Measurements from ENCODE around the gene MACC1. TPM values are rescaled to one million over a fixed set of nuclear protein-coding genes. Genes with fewer than 3 reads are reported as not detected.

The MACC1 gene
- total RNA-seq, 6 experiments from 2014 or later = not detected

DNA sequence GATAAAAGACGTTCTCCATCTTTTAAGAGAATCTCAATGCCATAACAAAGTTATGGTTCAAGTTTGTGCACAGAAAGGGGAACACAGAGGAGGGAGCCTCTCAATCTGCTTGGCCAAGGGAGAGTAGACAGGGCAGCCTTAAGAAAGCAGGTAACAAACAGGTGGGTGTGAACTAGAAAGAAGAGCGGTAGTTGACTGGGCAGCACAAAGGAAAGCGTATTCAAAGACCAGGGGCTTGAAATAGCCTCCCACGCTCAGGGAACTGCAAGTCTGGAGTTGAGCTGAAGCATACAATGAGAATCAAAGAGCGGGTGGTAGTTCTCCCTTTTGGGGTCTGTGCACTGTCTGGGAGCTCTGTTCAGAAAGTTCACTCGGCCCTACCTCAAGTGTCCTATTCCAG lies 18.9 kb upstream of the MACC1 start:
- TF ChIP-seq, protein P1, sequence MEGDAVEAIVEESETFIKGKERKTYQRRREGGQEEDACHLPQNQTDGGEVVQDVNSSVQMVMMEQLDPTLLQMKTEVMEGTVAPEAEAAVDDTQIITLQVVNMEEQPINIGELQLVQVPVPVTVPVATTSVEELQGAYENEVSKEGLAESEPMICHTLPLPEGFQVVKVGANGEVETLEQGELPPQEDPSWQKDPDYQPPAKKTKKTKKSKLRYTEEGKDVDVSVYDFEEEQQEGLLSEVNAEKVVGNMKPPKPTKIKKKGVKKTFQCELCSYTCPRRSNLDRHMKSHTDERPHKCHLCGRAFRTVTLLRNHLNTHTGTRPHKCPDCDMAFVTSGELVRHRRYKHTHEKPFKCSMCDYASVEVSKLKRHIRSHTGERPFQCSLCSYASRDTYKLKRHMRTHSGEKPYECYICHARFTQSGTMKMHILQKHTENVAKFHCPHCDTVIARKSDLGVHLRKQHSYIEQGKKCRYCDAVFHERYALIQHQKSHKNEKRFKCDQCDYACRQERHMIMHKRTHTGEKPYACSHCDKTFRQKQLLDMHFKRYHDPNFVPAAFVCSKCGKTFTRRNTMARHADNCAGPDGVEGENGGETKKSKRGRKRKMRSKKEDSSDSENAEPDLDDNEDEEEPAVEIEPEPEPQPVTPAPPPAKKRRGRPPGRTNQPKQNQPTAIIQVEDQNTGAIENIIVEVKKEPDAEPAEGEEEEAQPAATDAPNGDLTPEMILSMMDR (IDR thresholded peaks at IDR 0.05) = no peak
- Mint-ChIP-seq H3K27me3 (ENCODE audit: insufficient read depth) (peaks cover 2% of the 10 kb centered on the region), H3K27ac (no peak overlapping the region), H3K9me3 (peaks cover 50% of the 10 kb centered on the region), H3K36me3 (ENCODE audit: low read depth) (no peaks in the 10 kb centered on the region), H3K4me1 (ENCODE audit: low read depth) (no peaks in the 10 kb centered on the region; the same call in 1 of the 2 replicates), H3K4me3 (no peak overlapping the region)
- no peak for DNase-seq

- no peak for DNase-seq
Measured at GRCh38 chr7:20235288-20235687, 18.1 kb upstream of the MACC1 start.

GRCh38 chr7:20233362-20233761 lies 16.2 kb upstream of the MACC1 start:
- peaks cover 2% of the 10 kb centered on the region for H3K27me3 Mint-ChIP-seq (ENCODE audit: insufficient read depth)
- peaks cover 40% of the 10 kb centered on the region for H3K9me3 Mint-ChIP-seq
- DNase-seq = no peak
- no peaks in the 10 kb centered on the region for H3K36me3 Mint-ChIP-seq (ENCODE audit: low read depth)
- H3K27ac Mint-ChIP-seq = no peak overlapping the region
- H3K4me3 Mint-ChIP-seq = no peak overlapping the region
- TF ChIP-seq, protein P1 (IDR thresholded peaks at IDR 0.05) = no peak
- H3K4me1 Mint-ChIP-seq (ENCODE audit: low read depth) = no peaks in the 10 kb centered on the region; the same call in 1 of the 2 replicates

More at GRCh38 chr7:20235288-20235687, 18.1 kb upstream of the MACC1 start:
- Mint-ChIP-seq H3K36me3 (ENCODE audit: low read depth) (no peaks in the 10 kb centered on the region), H3K4me1 (ENCODE audit: low read depth) (no peaks in the 10 kb centered on the region; the same call in 1 of the 2 replicates), H3K4me3 (no peak overlapping the region), H3K27me3 (ENCODE audit: insufficient read depth) (peaks cover 2% of the 10 kb centered on the region), H3K9me3 (peaks cover 49% of the 10 kb centered on the region), H3K27ac (no peak overlapping the region)
- TF ChIP-seq, protein P1 (IDR thresholded peaks at IDR 0.05) = no peak

GRCh38 chr7:20232848-20233247 lies 15.7 kb upstream of the MACC1 start:
- TF ChIP-seq, protein P1 (IDR thresholded peaks at IDR 0.05) = no peak
- Mint-ChIP-seq H3K36me3 (ENCODE audit: low read depth) (no peaks in the 10 kb centered on the region), H3K4me1 (ENCODE audit: low read depth) (no peaks in the 10 kb centered on the region; the same call in 1 of the 2 replicates), H3K4me3 (no peak overlapping the region), H3K27ac (no peak overlapping the region), H3K9me3 (peaks cover 35% of the 10 kb centered on the region), H3K27me3 (ENCODE audit: insufficient read depth) (peaks cover 2% of the 10 kb centered on the region; the same call in 1 of the 2 replicates)
- no peak for DNase-seq

GRCh38 chr7:20229646-20230500 lies 12.7 kb upstream of the MACC1 start:
- no peaks in the 10 kb centered on the region; the same call in 1 of the 2 replicates for H3K4me1 Mint-ChIP-seq (ENCODE audit: low read depth)
- TF ChIP-seq, protein P1 (IDR thresholded peaks at IDR 0.05) = no peak
- no peak overlapping the region for H3K4me3 Mint-ChIP-seq
- no peaks in the 10 kb centered on the region for H3K36me3 Mint-ChIP-seq (ENCODE audit: low read depth)
- no peaks in the 10 kb centered on the region for H3K27me3 Mint-ChIP-seq (ENCODE audit: insufficient read depth)
- H3K27ac Mint-ChIP-seq = no peak overlapping the region
- peak; percentile 35 for DNase-seq
- peaks cover 21% of the 10 kb centered on the region for H3K9me3 Mint-ChIP-seq

Data from HFFc6 (cell line).